ENCODE measurements around the gene GRK7. TPM values are rescaled to one million over a fixed set of nuclear protein-coding genes. Genes with fewer than 3 reads are reported as not detected.

Gene GRK7
- total RNA-seq, 1 donor from 2014 or later = 0.10 TPM

- Mint-ChIP-seq H3K36me3 (ENCODE audit: low read depth, unreplicated experiment) (no peaks in the 10 kb centered on the region), H3K4me3 (ENCODE audit: unreplicated experiment) (no peak overlapping the region), H3K27ac (ENCODE audit: unreplicated experiment) (no peak overlapping the region), H3K9me3 (ENCODE audit: unreplicated experiment) (no peaks in the 10 kb centered on the region), H3K4me1 (ENCODE audit: unreplicated experiment) (no peaks in the 10 kb centered on the region), H3K27me3 (ENCODE audit: unreplicated experiment) (no peaks in the 10 kb centered on the region)
- no peak for DNase-seq (ENCODE audit: low spot score)
- TF ChIP-seq CTCF (IDR thresholded peaks at IDR 0.05; ENCODE audit: unreplicated experiment) = no peak
Observed at GRCh38 chr3:141724186-141724585, 39.0 kb upstream of the GRK7 start.

GRCh38 chr3:141725036-141725435, 38.2 kb upstream of the GRK7 start:
- Mint-ChIP-seq H3K4me3 (ENCODE audit: unreplicated experiment) (no peak overlapping the region), H3K36me3 (ENCODE audit: low read depth, unreplicated experiment) (no peaks in the 10 kb centered on the region), H3K27me3 (ENCODE audit: unreplicated experiment) (no peaks in the 10 kb centered on the region), H3K9me3 (ENCODE audit: unreplicated experiment) (no peaks in the 10 kb centered on the region), H3K4me1 (ENCODE audit: unreplicated experiment) (no peaks in the 10 kb centered on the region), H3K27ac (ENCODE audit: unreplicated experiment) (no peak overlapping the region)
- no peak for DNase-seq (ENCODE audit: low spot score)
- TF ChIP-seq CTCF (IDR thresholded peaks at IDR 0.05; ENCODE audit: unreplicated experiment) = no peak

- Mint-ChIP-seq H3K4me3 (ENCODE audit: unreplicated experiment) (no peak overlapping the region), H3K27ac (ENCODE audit: unreplicated experiment) (no peak overlapping the region), H3K4me1 (ENCODE audit: unreplicated experiment) (no peaks in the 10 kb centered on the region), H3K36me3 (ENCODE audit: low read depth, unreplicated experiment) (no peaks in the 10 kb centered on the region), H3K9me3 (ENCODE audit: unreplicated experiment) (no peaks in the 10 kb centered on the region), H3K27me3 (ENCODE audit: unreplicated experiment) (no peaks in the 10 kb centered on the region)
- TF ChIP-seq CTCF (IDR thresholded peaks at IDR 0.05; ENCODE audit: unreplicated experiment) = no peak
- DNase-seq (ENCODE audit: low spot score) = no peak
Observed at GRCh38 chr3:141726483-141726882, 36.7 kb upstream of the GRK7 start.

GRCh38 chr3:141728355-141728892, 34.8 kb upstream of the GRK7 start:
- no peak overlapping the region for H3K27ac Mint-ChIP-seq (ENCODE audit: unreplicated experiment)
- no peaks in the 10 kb centered on the region for H3K27me3 Mint-ChIP-seq (ENCODE audit: unreplicated experiment)
- no peak for TF ChIP-seq CTCF (IDR thresholded peaks at IDR 0.05; ENCODE audit: unreplicated experiment)
- DNase-seq (ENCODE audit: low spot score) = no peak
- no peaks in the 10 kb centered on the region for H3K36me3 Mint-ChIP-seq (ENCODE audit: low read depth, unreplicated experiment)
- H3K4me3 Mint-ChIP-seq (ENCODE audit: unreplicated experiment) = no peak overlapping the region
- no peaks in the 10 kb centered on the region for H3K9me3 Mint-ChIP-seq (ENCODE audit: unreplicated experiment)
- H3K4me1 Mint-ChIP-seq (ENCODE audit: unreplicated experiment) = no peaks in the 10 kb centered on the region

- H3K36me3 Mint-ChIP-seq (ENCODE audit: low read depth, unreplicated experiment) = no peaks in the 10 kb centered on the region
- H3K27ac Mint-ChIP-seq (ENCODE audit: unreplicated experiment) = no peak overlapping the region
- no peak for TF ChIP-seq CTCF (IDR thresholded peaks at IDR 0.05; ENCODE audit: unreplicated experiment)
- no peaks in the 10 kb centered on the region for H3K27me3 Mint-ChIP-seq (ENCODE audit: unreplicated experiment)
- no peaks in the 10 kb centered on the region for H3K4me1 Mint-ChIP-seq (ENCODE audit: unreplicated experiment)
- DNase-seq (ENCODE audit: low spot score) = no peak
- H3K4me3 Mint-ChIP-seq (ENCODE audit: unreplicated experiment) = no peak overlapping the region
- H3K9me3 Mint-ChIP-seq (ENCODE audit: unreplicated experiment) = no peaks in the 10 kb centered on the region
Observed at GRCh38 chr3:141729240-141729639, 34.0 kb upstream of the GRK7 start.

Measured in endothelial cell (in vitro differentiated cells).